ENCODE data around the gene ZNF543.

Gene ZNF543

DNA sequence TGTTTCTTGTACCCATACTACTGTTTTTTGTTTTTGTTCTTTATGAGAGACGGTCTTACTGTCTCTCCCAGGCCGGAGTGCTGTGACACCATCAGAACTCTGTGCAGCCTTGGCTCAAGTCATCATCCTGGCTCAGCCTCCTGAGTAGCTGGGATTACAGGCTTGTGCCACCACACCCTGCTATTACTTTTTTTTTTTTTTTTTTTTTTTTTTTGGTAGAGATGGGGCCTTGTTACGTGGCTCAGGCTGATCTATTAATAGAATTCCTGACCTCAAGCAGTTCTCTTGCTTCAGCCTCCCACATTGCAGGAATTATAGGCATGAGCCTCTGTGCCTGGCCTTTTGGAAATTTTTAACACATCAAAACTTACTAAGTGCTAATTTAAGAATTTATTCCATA is 27.9 kb downstream of the ZNF543 start:
- no peak overlapping the region for H3K4me3 ChIP-seq (ENCODE audit: low read depth, low read length)
- TF ChIP-seq, protein P1, sequence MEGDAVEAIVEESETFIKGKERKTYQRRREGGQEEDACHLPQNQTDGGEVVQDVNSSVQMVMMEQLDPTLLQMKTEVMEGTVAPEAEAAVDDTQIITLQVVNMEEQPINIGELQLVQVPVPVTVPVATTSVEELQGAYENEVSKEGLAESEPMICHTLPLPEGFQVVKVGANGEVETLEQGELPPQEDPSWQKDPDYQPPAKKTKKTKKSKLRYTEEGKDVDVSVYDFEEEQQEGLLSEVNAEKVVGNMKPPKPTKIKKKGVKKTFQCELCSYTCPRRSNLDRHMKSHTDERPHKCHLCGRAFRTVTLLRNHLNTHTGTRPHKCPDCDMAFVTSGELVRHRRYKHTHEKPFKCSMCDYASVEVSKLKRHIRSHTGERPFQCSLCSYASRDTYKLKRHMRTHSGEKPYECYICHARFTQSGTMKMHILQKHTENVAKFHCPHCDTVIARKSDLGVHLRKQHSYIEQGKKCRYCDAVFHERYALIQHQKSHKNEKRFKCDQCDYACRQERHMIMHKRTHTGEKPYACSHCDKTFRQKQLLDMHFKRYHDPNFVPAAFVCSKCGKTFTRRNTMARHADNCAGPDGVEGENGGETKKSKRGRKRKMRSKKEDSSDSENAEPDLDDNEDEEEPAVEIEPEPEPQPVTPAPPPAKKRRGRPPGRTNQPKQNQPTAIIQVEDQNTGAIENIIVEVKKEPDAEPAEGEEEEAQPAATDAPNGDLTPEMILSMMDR (IDR thresholded peaks at IDR 0.05; ENCODE audit: borderline replicate concordance, insufficient read depth, low read depth, low read length): no peak

DNA sequence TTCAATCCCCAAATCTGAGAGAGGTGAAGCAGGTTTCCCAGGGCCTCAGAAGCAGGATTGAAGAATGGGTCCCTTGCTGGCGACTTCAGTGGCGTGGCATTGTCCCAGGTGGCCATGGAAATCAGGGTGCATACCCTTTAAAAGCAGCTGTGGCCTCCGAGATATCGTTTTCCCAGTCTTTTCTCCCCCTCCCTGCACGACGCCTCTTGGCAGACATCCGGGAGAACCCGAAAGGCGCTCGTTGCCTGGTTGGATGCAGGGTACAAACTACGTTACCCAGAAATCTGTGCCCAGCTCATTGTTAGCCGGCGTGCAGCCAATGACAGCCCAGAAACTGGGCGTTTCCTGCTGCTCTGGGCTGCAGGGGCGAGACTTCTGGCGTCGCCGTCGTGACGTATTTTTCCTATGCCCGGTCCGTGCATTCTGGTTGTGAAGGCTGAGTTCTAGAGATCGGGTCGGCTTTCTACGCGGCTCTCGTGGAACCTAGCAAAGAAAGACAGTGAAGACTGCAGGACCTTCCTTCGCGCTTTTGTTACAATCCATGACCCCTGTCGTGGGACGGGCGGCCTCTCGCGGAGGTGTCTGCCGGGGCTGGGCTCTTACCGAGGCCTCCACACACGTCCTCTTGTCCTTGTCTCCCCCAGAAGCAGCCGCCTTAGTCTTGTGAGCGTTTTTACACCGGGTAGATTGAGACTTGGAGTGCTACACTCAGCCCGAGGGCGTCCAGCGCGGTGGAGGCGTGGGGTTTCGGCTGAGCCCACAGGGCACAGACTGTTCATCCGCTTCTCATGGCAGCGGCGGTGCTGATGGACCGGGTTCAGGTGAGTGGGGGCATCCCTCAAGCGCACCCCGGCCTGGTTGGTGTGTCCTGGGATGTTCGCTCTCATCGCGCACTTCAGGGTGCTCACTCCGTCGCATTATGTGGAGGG is 30.9 kb downstream of the ZNF543 start, which contains the start of gene ZNF304:
Gene ZNF304, plus strand, starts transcription at position 395 of the 929 bp plus-strand sequence. Its CDS starts 394 bp downstream, at position 789.
- H3K4me3 ChIP-seq (ENCODE audit: low read depth, low read length): peak within 1 kb of the TSS; percentile 80
- TF ChIP-seq, protein P1 (IDR thresholded peaks at IDR 0.05; ENCODE audit: borderline replicate concordance, insufficient read depth, low read depth, low read length): no peak

DNA sequence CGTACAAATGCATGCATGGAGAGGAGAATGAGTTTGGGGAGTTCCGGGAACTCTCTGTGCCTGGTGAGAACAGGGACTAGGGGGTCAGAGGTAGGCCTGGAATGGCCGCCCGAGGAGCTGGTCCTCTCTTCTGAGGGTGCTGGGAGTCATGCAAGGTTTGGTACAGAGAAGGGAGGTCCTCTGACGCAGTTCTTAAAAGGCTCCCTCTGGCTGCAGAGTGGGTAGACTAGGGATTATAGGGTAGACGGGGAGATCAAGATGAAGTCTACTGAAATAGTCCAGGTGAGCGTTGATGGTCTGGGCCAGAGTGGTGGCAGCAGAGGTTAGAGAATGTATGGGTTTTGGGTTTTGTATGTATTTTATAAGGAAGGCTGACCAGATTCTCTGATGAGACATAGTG is 31.6 kb downstream of the ZNF543 start:
- TF ChIP-seq, protein P1 (IDR thresholded peaks at IDR 0.05; ENCODE audit: borderline replicate concordance, insufficient read depth, low read depth, low read length): no peak
- H3K4me3 ChIP-seq (ENCODE audit: low read depth, low read length): peak overlapping the region; percentile 80

DNA sequence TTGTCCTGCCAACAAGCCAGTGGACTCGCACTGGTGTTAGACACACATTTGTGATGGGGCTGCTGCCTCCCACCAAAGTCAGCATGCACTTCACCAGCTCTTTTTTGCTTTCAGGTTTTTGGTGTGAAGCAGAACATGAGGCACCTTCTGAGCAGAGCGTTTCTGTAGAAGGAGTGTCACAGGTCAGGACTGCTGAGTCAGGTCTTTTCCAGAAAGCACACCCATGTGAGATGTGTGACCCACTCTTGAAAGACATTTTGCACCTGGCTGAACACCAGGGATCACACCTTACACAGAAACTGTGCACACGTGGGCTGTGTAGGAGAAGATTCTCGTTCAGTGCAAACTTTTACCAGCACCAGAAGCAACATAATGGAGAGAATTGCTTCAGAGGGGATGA is 35.6 kb downstream of the ZNF543 start:
- H3K4me3 ChIP-seq (ENCODE audit: low read depth, low read length): no peak overlapping the region
- TF ChIP-seq, protein P1 (IDR thresholded peaks at IDR 0.05; ENCODE audit: borderline replicate concordance, insufficient read depth, low read depth, low read length): no peak

DNA sequence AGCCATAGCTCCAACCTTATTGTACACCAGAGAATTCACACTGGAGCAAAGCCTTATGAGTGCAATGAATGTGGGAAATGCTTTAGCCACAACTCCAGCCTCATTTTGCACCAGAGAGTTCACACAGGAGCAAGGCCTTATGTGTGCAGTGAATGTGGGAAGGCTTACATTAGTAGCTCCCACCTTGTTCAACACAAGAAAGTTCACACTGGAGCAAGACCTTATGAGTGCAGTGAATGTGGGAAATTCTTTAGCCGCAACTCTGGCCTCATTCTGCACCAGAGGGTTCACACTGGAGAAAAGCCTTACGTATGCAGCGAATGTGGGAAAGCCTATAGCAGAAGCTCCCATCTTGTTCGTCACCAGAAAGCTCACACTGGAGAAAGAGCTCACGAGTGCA is 37.1 kb downstream of the ZNF543 start:
- TF ChIP-seq, protein P1 (IDR thresholded peaks at IDR 0.05; ENCODE audit: borderline replicate concordance, insufficient read depth, low read depth, low read length): no peak
- H3K4me3 ChIP-seq (ENCODE audit: low read depth, low read length): no peak overlapping the region

DNA sequence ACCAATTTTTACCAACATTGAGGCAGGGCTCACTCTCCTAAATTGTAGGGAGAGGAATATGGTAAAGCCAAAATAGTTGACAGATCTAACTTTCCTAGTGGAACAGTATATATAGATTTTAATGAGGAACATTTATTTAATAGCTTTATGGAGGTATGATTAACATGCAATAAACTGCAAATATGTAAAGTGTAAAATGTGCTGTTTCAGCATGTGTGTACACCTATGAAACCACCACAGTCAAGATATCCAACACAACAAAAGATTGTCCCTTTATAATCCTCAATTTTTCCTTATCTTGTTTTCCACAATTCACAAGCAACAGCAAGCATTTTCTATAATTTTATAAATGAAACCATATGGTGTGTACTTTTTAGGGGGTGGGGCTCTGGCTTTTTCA is 39.0 kb downstream of the ZNF543 start:
- TF ChIP-seq, protein P1 (IDR thresholded peaks at IDR 0.05; ENCODE audit: borderline replicate concordance, insufficient read depth, low read depth, low read length): no peak
- H3K4me3 ChIP-seq (ENCODE audit: low read depth, low read length): no peak overlapping the region

DNA sequence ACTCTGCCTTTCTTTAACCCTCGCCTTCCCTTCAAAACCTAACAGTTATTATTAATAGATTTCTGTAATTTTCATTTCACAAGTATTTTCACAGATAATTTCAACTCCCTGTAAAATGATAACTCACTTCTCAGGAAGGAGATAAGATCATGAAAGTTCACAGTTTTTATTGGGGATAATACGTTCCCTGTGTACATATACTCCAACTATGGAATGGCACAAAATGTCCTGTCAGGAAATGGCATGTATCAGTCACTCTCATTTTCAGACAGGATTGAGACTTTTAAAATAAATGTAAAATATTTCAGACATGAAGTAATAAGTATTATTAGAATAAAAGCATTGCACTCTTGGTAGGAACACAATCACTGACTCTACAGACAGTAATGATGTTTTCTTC is 42.1 kb downstream of the ZNF543 start:
- TF ChIP-seq, protein P1 (IDR thresholded peaks at IDR 0.05; ENCODE audit: borderline replicate concordance, insufficient read depth, low read depth, low read length): no peak
- H3K4me3 ChIP-seq (ENCODE audit: low read depth, low read length): no peak overlapping the region
